MCF 10A (cell line): ENCODE measurements around the gene MYO18B. TPM values are rescaled to one million over a fixed set of nuclear protein-coding genes. Genes with fewer than 3 reads are reported as not detected.

Experiments used
- BruUV-seq: library from RNA; stranded (reverse); fragments of 400-500 nt; replicated peaks from 2 replicates; lab custom pipeline; 2021; lab: Mats Ljungman, UMichigan
- CTCF ChIA-PET: fragments of 300-600 bp; sonication (Branson Sonifier 250); formaldehyde crosslinking; extraction: SDS; loops from one replicate; lab custom pipeline; 2021; ENCODE audit warnings: antibody characterized with exemption, inconsistent platforms; lab: Yijun Ruan, JAX
- POLR2A ChIA-PET: fragments of 300-600, 350-650 bp; sonication (Branson Sonifier 250); formaldehyde crosslinking; extraction: SDS; loops from one replicate; lab custom pipeline; 2020; ENCODE audit warnings: antibody characterized with exemption, inconsistent platforms; lab: Yijun Ruan, JAX
- DNase-seq: peaks from one replicate; pipeline ENCODE4 v3.0.0-alpha.2; 2018; ENCODE audit not compliant: unreplicated experiment
- H3K27ac Mint-ChIP-seq: one replicate; pipeline ENCODE4 v1.8.0; 2022; ENCODE audit warnings: mild to moderate bottlenecking, low read depth, mixed read lengths; ENCODE audit not compliant: unreplicated experiment
- H3K27me3 Mint-ChIP-seq: one replicate; pipeline ENCODE4 v1.8.0; 2022; ENCODE audit warnings: mixed read lengths; ENCODE audit not compliant: insufficient read depth, unreplicated experiment
- H3K36me3 Mint-ChIP-seq: one replicate; pipeline ENCODE4 v1.8.0; 2022; ENCODE audit warnings: mild to moderate bottlenecking, moderate library complexity, mixed read lengths; ENCODE audit not compliant: insufficient read depth, unreplicated experiment
- H3K4me1 Mint-ChIP-seq: one replicate; pipeline ENCODE4 v1.8.0; 2022; ENCODE audit warnings: mixed read lengths; ENCODE audit not compliant: insufficient read depth, unreplicated experiment
- H3K4me3 Mint-ChIP-seq: one replicate; pipeline ENCODE4 v1.8.0; 2022; ENCODE audit warnings: mild to moderate bottlenecking, moderate library complexity, mixed read lengths; ENCODE audit not compliant: unreplicated experiment
- H3K9me3 Mint-ChIP-seq: one replicate; pipeline ENCODE4 v1.8.0; 2022; ENCODE audit warnings: mixed read lengths; ENCODE audit not compliant: unreplicated experiment
- intact Hi-C: fragments of 100-400 bp; cut with micrococcal nuclease; formaldehyde crosslinking; loops from 2 replicates; pipeline ENCODE4 v1.14.1; 2022
- total RNA-seq: library from RNA; stranded (reverse); gene quantifications from 2 replicates; pipeline ENCODE4 v1.2.3, GENCODE V29; 2022
- TF ChIP-seq, protein P1 (sequence below): fragments of 200-600 bp; IDR thresholded peaks from one replicate; pipeline ENCODE4 v1.8.0; 2022; ENCODE audit warnings: antibody characterized with exemption, mild to moderate bottlenecking; ENCODE audit not compliant: unreplicated experiment

Gene MYO18B
- total RNA-seq, 1 experiment from 2014 or later: 0.07 TPM

DNA sequence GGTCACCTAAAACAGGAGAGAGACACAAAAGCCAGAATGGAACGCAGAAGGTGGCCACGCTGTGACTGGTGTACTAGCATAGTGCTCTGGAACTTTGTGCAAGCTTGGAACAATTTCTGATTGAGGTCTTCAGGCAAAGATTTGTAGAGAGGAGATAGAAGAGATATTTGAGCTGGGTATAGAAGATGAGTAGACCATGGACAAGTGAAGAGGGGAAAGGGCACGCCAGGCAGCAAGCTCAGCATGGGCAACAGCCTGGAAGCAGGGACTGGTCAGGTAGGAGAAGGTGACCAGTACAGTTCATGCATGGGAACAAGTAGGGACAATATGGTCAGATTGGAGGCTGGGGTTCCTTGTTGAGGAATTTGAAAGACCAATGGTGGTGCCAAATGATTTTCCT, 24.4 kb downstream of the MYO18B start:
- intact Hi-C loops: no loop called here
- Mint-ChIP-seq H3K4me3 (no peak overlapping the region), H3K36me3 (no peaks in the 10 kb centered on the region), H3K4me1 (no peaks in the 10 kb centered on the region), H3K27me3 (no peaks in the 10 kb centered on the region), H3K27ac (no peak overlapping the region), H3K9me3 (peaks cover 12% of the 10 kb centered on the region)
- DNase-seq: no peak
- POLR2A ChIA-PET: interaction anchor here (0.5 kb wide), 1 partner anchor 450 kb away, joined by 3 read pairs; no protein-coding TSS in a partner anchor
- no TSS peak for BruUV-seq
- CTCF ChIA-PET: interaction anchor here (0.7 to 2.9 kb wide), 2 partner anchors 12 to 24 kb away, joined by 3 to 16 read pairs; no protein-coding TSS in a partner anchor
- TF ChIP-seq, protein P1, sequence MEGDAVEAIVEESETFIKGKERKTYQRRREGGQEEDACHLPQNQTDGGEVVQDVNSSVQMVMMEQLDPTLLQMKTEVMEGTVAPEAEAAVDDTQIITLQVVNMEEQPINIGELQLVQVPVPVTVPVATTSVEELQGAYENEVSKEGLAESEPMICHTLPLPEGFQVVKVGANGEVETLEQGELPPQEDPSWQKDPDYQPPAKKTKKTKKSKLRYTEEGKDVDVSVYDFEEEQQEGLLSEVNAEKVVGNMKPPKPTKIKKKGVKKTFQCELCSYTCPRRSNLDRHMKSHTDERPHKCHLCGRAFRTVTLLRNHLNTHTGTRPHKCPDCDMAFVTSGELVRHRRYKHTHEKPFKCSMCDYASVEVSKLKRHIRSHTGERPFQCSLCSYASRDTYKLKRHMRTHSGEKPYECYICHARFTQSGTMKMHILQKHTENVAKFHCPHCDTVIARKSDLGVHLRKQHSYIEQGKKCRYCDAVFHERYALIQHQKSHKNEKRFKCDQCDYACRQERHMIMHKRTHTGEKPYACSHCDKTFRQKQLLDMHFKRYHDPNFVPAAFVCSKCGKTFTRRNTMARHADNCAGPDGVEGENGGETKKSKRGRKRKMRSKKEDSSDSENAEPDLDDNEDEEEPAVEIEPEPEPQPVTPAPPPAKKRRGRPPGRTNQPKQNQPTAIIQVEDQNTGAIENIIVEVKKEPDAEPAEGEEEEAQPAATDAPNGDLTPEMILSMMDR: no peak

DNA sequence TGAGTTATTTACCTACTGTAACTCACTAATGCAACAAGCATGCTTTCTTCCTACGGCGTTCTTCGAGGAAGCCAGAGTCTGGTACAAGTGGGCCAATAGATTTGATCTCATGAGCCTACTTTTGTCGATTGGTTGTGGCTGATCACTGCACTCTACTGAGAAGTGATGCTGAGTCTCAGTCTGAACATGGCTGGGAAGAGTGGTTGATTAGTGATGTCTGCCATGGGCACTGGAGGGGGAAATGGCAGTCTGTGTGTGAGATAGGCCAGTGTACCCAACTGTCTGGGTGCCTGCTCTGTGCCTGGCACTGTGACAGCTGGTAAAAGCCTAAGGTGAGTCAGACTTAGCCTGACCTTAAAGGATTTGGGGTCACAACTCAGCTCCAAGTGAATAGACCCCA, 28.3 kb downstream of the MYO18B start:
- no TSS peak for BruUV-seq
- Mint-ChIP-seq H3K4me1 (no peaks in the 10 kb centered on the region), H3K27ac (no peak overlapping the region), H3K9me3 (peaks cover 12% of the 10 kb centered on the region), H3K36me3 (no peaks in the 10 kb centered on the region), H3K4me3 (no peak overlapping the region), H3K27me3 (no peaks in the 10 kb centered on the region)
- no peak for DNase-seq
- TF ChIP-seq, protein P1: no peak
- intact Hi-C loops: loop anchor here (5.0 to 10.0 kb wide), 4 partner anchors 323 to 1006 kb away; no protein-coding TSS in a partner anchor
- CTCF ChIA-PET: interaction anchor here (1.3 kb wide), 1 partner anchor 10 kb away, joined by 3 read pairs; no protein-coding TSS in a partner anchor
- POLR2A ChIA-PET: no interaction called here

DNA sequence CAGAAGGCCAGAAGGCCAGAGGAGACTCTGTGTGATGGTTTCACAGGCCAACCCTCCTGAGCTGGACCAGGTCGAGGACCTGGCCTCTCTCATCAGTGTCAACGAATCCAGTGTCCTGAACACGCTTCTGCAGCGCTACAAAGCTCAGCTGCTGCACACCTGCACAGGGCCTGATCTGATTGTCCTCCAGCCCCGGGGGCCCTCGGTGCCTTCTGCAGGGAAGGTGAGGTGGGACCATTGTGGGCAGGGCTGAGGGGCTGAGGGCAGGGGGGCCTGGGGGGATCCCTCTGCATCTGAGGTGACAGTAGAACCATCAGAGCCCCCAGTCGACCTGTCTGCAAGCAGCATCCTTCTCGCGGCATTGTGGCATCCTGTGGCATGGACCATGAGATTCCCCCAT, 30.3 kb downstream of the MYO18B start:
- Mint-ChIP-seq H3K36me3 (no peaks in the 10 kb centered on the region), H3K4me3 (no peak overlapping the region), H3K27ac (no peak overlapping the region), H3K27me3 (no peaks in the 10 kb centered on the region), H3K4me1 (no peaks in the 10 kb centered on the region), H3K9me3 (no peaks in the 10 kb centered on the region)
- BruUV-seq: no TSS peak
- TF ChIP-seq, protein P1: no peak
- ChIA-PET POLR2A (interaction anchor here (0.6 to 1.2 kb wide), 2 partner anchors 50 to 263 kb away, joined by 3 read pairs; no protein-coding TSS in a partner anchor), CTCF (interaction anchor here (0.6 to 3.2 kb wide), 30 partner anchors 9 to 558 kb away, joined by 3 to 51 read pairs (median 6); no protein-coding TSS in a partner anchor)
- DNase-seq: no peak
- intact Hi-C loops: loop anchor here (5.0 to 10.0 kb wide), 4 partner anchors 325 to 1007 kb away; no protein-coding TSS in a partner anchor

DNA sequence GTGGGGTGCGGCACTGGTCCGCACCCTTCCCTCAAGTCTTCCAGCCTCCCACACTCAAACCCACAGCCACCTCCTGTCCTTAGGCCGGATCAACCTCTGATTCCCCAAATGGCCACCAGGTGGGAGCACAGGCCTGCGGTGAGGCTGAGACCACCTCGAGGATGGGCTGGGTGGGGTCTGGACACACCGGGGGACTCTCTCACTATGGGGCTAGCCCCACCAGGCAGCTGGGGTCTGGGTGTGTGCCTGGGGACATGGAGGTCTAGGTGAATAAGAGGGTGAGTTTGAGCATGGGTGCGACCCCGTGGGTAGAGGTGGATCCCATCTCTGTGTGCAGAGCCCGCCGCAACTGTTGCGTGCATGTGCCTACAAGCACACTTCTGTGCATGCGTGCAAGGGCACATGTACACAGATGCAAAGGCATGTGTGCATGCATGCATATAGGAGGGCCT, 32.6 kb downstream of the MYO18B start:
- Mint-ChIP-seq H3K9me3 (no peaks in the 10 kb centered on the region), H3K4me3 (no peak overlapping the region), H3K4me1 (no peaks in the 10 kb centered on the region), H3K27ac (no peak overlapping the region), H3K27me3 (no peaks in the 10 kb centered on the region), H3K36me3 (no peaks in the 10 kb centered on the region)
- intact Hi-C loops: loop anchor here (5.0 to 10.0 kb wide), 4 partner anchors 327 to 1010 kb away; no protein-coding TSS in a partner anchor
- CTCF ChIA-PET: interaction anchor here (0.5 to 2.3 kb wide), 8 partner anchors 9 to 1005 kb away, joined by 3 to 12 read pairs (median 3); no protein-coding TSS in a partner anchor
- no peak for DNase-seq
- BruUV-seq: no TSS peak
- POLR2A ChIA-PET: no interaction called here
- TF ChIP-seq, protein P1: peak; percentile 26
